T47D (cell line): ENCODE data around the gene DOLK.
A peak's percentile ranks its signal among the peaks of the same experiment; 100 is the strongest.

Source experiments
- DNase-seq, 2 experiments: peaks; one replicate each; pipeline versions ENCODE4 v3.0.0 to v3.0.0-alpha.2; 2011 to 2012; ENCODE audit warnings: low read depth in 1 of 2, low spot score in 1 of 2
- JUND ChIP-seq: IDR thresholded peaks from 2 replicates; pipeline ENCODE4 v1.6.1; 2012; ENCODE audit warnings: low read depth
- in situ Hi-C: cut with HindIII; loops from 2 replicates; pipeline ENCODE4 v1.10.0; 2016; ENCODE audit warnings: low sequenced_read_pairs, low pct_unique_long_range_greater_than_20kb

The DOLK gene

DNA sequence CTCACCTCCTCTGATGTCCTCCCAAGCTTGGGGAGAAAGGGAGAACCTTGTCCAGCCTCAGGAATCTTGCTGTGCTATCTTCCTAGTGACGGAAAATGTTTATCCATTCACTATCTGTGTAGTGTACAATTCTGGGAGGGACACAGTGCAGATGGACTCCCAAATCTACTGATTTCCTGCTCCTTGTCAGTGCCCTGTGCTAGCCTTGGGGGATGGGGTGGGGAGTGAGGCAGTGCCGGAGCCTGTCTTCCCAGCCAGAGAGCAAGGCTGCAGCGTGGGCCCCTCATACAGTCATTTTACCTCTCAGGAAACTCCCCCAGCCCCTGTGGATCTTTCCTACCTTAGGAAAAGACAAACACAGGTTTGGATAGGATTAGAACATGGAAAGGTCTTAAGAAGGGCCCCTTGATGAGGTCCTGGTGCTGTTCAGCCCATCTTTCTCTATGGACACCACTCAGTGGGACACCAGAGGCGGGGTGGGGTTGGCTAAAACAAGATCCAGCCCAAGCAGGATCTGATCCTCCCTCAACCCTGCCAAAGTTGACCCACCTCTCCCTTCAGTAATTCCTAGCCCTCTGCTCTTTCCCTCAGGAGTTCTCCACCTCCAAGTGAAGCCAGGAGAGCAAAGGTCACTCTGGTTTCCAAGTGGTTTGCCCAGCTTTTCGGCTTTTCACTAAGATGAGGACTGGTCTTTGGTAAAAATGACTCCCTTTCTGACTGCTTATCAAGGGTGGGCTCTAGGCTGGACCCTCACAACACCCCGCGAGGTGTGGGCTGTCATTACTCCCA, 3.4 kb downstream of the DOLK start:
- in situ Hi-C loops = no loop called here
- no peak for TF ChIP-seq JUND
- DNase-seq = no peak

DNA sequence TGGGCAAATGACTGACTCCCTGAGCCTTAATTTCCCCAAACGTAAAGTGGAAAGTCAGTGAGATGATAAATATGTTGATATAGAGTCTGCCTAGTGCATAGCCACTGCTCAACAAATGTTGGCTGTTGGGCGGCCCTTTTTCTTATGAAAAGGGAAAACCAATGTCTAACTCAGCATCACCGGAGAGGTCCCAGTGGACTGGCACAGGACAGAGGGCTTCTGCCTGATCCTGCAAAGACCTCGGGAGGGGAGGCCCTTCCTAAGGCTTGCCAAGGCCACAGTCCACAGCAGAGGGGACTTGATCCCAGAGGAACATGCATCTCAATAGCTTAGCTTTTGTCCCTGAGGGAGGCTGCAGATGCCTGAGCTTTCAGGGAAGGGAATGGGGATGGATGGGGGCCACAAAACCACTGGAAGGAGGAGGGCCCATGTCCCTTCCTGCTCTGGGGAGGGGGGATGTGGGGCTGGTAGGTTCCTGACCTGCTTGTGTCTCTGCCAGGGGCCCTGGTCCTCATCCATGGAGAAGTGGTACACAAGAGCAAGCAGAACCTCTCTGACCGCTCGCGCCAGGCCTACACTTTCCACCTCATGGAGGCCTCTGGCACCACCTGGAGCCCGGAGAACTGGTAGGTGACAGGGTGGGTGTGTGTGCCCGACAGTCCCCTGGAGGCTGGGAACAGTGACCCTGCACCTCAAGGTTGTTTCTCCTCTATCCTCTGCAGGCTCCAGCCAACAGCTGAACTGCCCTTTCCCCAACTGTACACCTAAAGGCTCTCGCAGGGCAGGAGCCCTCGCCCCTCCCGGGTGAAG, 6.3 kb downstream of the DOLK start:
- no peak for TF ChIP-seq JUND
- no peak for DNase-seq
- in situ Hi-C loops = no loop called here

DNA sequence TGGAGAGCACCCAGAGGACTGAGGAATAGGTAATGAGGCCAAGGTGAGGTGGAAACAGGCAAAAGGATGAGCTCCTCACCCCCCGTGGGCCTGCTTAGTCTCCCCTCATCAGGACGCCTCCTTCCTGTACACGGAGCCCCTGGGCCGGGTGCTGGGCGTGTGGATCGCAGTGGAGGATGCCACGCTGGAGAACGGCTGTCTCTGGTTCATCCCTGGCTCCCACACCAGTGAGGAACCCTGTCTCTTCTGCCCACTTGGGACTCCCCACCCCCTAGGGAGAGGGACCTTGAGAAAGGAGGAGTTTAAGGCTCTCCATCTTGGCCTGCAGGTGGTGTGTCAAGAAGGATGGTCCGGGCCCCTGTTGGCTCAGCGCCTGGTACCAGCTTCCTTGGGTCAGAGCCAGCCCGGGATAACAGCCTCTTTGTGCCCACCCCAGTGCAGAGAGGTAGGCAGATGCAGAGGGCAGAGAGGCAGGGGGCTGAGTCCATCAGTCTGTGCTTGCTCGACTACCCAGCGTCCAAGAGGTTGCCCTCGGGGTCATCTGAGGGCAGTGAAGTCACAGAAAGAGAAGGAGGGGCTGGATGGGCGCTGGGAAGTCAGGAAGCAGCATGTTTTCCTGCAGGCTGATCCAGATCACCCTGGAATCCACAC, 7.0 kb downstream of the DOLK start:
- no peak for DNase-seq
- no peak for TF ChIP-seq JUND
- in situ Hi-C loops = no loop called here

DNA sequence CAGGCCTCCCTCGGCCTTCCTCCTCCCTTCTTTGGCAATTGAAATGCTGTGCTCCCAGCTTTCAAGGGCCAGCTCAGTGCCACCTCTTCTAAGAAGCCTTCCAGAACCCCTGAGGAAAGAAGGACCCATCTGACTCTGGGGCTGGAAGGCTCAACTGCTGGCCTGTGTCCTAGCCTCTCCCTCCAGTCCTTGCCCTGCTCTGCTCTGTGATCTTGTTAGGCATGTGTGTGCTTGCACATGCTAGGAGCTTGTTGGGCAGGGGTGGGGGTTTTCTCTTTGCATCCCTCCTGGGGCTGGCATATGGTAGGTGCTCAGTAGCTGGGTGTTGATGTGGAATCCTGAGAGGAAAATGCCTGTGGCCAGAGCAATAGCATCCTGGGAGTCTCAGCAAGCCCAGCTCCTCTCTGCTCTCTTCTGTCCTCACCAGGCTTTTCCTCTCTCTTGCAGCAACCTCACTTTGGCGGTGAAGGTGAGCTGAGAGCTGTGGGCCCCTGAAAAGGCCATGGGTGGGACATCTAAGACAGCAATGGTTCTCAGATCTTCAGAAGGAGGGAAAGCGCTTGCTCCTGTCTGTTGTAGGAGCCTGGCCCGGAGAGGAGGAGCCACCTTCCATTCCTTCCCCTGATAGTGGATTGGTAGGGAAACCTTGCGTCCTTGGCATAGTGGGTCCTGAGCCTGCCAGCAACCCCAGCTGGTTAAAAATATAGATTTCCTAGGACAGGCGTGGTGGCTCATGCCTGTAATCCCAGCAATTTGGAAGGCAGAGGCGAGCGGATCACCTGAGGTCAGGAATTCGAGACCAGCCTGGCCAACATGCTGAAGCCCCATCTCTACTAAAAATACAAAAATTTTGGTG, 9.9 kb downstream of the DOLK start:
- no peak for DNase-seq
- no peak for TF ChIP-seq JUND
- in situ Hi-C loops = no loop called here

DNA sequence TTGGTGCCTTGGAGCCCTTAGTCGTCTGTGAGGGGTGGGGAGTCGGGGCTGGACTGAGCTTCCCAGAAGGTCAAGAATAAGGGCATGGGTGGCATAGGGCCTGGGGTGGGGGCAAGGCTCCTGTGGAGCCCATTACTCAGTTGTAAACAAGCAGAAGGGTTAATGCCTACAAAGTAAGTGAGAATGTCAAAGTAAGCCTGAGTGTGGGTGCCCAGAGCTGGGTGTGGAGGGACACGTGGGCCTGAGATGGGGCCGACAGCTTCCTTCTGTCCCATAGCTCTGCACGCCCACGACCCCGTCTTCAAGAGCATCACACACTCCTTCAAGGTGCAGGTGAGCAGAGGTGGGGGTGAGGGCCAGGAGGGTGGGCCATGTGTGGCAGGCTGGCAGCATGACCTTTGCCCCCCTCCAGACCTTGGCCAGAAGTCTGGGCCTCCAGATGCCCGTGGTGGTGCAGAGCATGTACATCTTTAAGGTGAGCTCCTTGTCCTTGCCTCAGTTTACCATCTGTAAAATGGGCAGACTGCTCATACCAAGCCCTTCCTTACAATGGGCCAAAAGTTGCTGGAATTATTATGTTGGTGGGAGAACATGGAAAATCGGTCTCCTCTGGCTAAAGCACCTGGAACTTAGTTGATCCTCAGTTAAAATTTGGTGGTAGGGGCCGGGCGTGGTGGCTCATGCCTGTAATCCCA, 11.1 kb downstream of the DOLK start:
- in situ Hi-C loops = no loop called here
- DNase-seq = no peak

DNA sequence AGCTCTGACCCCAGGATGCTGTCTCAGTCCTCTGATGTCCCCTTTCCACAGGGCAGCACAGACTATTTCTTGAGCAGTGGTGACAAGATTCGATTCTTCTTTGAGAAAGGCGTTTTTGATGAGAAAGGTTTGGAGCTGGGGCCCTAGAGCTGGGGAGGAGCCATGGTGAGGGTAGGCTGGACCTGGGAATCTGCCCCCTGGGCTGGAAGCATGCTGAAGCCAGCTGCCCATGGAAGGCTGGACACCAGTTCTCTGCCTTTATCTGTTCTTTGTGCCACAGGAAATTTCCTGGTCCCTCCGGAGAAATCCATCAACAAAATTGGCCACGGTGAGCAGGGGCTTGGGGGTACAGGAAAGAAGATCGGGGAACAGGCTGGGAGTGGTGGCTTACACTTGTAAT, 13.7 kb downstream of the DOLK start:
- DNase-seq = no peak
- in situ Hi-C loops = no loop called here
- TF ChIP-seq JUND = no peak

More for the DNA sequence above, 11.1 kb downstream of the DOLK start:
- no peak for TF ChIP-seq JUND

DNA sequence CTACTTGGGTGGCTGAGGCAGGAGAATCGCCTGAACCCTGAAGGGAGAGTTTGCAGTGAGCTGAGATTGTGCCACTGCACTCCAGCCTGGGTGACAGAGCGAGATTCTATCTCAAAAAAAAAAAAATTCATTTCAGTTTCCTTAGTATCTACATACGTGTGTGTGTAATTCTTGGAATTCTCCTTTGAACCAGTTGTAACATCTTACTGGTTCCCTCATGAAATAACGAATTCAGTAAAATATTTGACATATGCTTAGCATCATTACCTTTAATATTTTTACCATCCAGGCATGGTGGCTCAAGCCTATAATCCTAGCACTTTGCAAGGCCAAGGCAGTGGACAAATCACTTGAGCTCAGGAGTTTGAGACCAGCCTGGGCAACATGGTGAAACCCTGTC, 17.8 kb downstream of the DOLK start:
- no peak for TF ChIP-seq JUND
- in situ Hi-C loops = no loop called here
- DNase-seq = no peak

DNA sequence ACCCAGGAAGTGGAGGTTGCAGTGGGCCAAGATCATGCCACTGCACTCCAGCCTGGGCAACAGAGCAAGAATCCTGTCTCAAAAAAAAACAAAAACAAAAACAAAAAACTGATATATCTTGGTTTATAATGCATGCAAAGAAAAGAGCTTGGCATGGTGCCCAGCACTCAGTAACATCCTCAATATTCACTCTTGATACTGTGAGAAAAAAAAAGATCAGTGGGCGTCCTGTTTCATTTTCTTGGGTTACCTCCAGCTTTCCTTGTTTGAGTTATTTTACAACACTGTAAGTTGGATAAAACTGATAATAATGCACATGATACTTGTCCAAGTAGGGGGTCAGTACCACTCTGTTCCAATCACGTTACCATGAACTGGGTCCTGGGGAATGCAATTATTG, 18.8 kb downstream of the DOLK start:
- DNase-seq = no peak
- TF ChIP-seq JUND = no peak
- in situ Hi-C loops = no loop called here

DNA sequence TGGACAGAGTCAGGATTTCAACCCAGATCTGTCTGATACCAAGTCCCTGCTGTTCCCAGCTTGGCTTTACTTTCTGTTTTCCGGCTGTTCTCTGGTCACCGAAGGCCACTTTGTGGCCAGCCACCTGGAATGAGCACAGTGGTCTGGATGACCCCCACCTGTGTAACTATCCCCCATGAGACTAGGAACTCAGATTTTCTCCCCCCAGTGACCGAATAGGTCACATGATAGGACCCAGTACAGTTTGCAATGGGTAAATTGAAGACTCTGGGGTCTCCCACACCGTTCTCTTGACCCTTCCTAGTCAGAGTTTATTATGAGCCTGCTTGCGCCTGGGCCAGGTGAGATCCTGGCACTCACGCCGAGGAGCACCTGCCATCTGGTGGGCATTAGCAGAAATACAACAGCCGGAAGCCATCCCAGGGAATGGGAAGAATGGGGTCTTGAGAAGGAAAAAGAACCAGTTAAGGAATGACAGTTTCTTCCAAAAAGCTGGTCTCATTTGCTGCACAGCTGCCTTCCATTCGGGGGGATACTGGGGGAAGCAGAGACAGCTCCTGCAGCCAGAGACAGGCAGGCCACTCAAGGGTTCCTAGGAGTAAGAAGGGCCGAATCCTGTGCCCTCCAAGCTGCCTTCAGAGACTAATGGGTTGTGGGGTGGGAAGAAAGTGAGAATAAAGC, 19.5 kb downstream of the DOLK start:
- peak; percentile 71 to 81 for DNase-seq
- no peak for TF ChIP-seq JUND
- in situ Hi-C loops = no loop called here

DNA sequence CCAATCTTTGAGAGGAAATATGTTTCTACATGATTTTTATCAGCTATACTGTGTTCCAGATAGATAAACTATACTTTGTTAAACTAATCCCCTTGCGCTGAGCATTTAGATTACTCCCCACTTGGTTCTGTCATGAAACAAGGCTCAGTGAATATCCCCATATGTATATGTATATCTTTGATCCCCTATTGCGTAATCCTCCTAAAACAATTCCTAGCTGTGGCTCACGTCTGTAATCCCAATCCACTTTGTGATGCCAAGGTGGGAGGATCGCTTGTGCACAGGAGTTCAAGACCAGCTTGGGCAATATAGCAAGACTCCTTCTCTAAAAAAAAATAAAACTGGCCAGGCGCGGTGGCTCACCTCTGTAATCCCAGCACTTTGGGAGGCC, 23.9 kb downstream of the DOLK start:
- no peak for TF ChIP-seq JUND
- no peak for DNase-seq
- in situ Hi-C loops = no loop called here
